T47D (cell line): ENCODE results near the gene OR4C5.
"Not testable (repeated sequence)": the region's sequence is repeated elsewhere in the genome, so short reads cannot be mapped to it uniquely, and the experiment has no call there.

Experiments
- DNase-seq, 2 experiments: peaks; one replicate each; pipeline versions ENCODE4 v3.0.0 to v3.0.0-alpha.2; 2011 to 2012; ENCODE audit warnings: low read depth in 1 of 2, low spot score in 1 of 2
- JUND ChIP-seq: IDR thresholded peaks from 2 replicates; pipeline ENCODE4 v1.6.1; 2012; ENCODE audit warnings: low read depth
- in situ Hi-C: cut with HindIII; loops from 2 replicates; pipeline ENCODE4 v1.10.0; 2016; ENCODE audit warnings: low sequenced_read_pairs, low pct_unique_long_range_greater_than_20kb

Gene OR4C5

DNA sequence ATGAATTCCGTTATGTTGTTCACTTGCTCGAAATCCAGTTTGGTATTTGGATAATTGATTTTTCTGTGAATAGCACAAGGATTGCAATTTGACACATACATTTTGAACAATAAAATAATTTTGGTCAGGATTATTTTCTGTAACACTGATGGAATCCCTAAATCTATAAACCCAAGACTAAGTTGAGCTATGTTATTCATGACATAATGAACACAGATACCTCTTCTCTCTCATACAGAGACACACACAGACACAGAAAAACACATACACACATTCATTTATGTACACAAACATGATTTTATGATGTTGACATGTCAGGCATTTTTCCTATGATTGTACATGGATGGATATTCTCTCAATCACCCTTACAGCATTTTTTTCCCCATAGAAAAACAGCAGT lies at the start of gene OR4C5:
Gene OR4C5, minus strand, starts transcription at position 101 of the 400 bp plus-strand sequence. Its CDS starts 0 bp downstream, at position 101.
- in situ Hi-C loops, result no loop called here
- no peak for DNase-seq
- TF ChIP-seq JUND, result no peak

GRCh38 chr11:48384670-48385069 lies 18.4 kb upstream of the OR4C5 start:
- no peak for TF ChIP-seq JUND
- DNase-seq, result no peak
- in situ Hi-C loops, result no loop called here

DNA sequence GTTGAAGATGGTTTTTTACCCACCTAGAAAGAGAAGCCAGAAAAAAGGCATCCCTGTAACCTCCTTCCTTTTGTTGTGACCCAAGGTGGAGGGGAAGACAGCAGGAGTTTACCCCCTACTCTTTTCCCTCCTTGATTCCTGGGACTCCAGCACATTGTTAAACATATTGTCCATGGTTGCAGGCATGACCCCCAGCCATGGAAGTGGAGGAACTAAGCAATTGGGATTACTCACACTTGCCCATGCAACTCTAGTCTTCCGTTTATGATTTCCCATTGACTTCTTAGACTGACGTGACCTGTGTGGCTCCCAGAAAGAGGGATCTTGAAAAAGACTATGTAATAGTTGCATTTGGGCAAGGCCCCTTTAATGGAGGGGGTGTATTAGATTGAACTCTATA lies 17.9 kb upstream of the OR4C5 start:
- DNase-seq, in situ Hi-C loops: not testable (repeated sequence)

- DNase-seq, in situ Hi-C loops: not testable (repeated sequence)
Measured at GRCh38 chr11:48361289-48361688, 5.0 kb downstream of the OR4C5 start.

GRCh38 chr11:48354677-48355076 lies 11.6 kb downstream of the OR4C5 start:
- in situ Hi-C loops, result no loop called here
- no peak for DNase-seq
- TF ChIP-seq JUND, result no peak

GRCh38 chr11:48354013-48354412 lies 12.3 kb downstream of the OR4C5 start:
- no peak for TF ChIP-seq JUND
- no peak for DNase-seq
- in situ Hi-C loops, result no loop called here

- DNase-seq, in situ Hi-C loops: not testable (repeated sequence)
Measured at GRCh38 chr11:48346286-48346685, 20.0 kb downstream of the OR4C5 start.

DNA sequence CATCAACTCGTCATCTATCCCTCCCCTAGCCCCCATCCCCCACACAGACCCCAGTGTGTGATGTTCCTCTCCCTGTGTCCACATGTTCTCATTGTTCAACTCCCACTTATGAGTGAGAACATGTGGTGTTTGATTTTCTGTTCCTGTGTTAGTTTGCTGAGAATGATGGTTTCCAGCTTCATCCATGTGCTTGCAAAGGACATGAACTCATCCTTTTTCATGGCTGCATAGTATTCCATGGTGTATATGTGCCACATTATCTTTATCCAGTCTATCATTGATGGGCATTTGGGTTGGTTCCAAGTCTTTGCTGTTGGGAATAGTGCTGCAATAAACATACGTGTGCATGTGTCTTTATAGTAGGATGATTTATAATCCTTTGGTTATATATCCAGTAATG lies 23.8 kb downstream of the OR4C5 start:
- DNase-seq, in situ Hi-C loops: not testable (repeated sequence)

GRCh38 chr11:48341466-48341865 lies 24.8 kb downstream of the OR4C5 start:
- no peak for TF ChIP-seq JUND
- no peak for DNase-seq
- in situ Hi-C loops, result no loop called here

DNA sequence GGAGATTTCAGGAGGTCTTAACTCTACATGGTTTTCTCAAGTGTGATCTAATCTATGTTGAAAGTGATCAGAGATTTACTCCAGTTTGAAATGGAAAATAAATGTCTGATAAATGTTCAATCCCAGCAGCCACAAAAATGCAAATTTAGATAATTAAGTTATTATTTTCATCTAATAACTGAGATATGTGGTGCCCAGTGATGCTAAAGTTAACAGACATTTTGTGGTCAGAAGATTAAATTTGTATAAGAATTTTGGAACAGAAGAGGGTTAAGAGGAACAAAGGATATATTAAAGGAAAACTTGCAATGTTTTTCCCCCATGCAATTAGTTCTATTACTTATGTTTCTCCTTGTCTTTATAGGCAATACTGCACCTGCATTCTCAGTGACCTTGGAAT lies 41.6 kb downstream of the OR4C5 start, which contains the start of gene OR4C3:
Gene OR4C3, plus strand, starts transcription at position 301 of the 400 bp plus-strand sequence. CDS start 102 bp downstream, outside the sequence.
- DNase-seq, in situ Hi-C loops: not testable (repeated sequence)

- DNase-seq, in situ Hi-C loops: not testable (repeated sequence)
Measured at GRCh38 chr11:48319813-48320212, 46.5 kb downstream of the OR4C5 start.
